Activated B cell treated with CpG ODN at 0.5 μM for 24 hours (primary cell): Measurements from ENCODE around the gene RNF144A. TPM values are rescaled to one million over a fixed set of nuclear protein-coding genes. Genes with fewer than 3 reads are reported as not detected.

ENCODE experiments used
- ATAC-seq: fragments of 200-7000 bp; cut with Tn5 transposase; one replicate; pipeline ENCODE4 v1.10.0; 2021; ENCODE audit warnings: low read depth, mild to moderate bottlenecking, moderate library complexity
- CTCF ChIA-PET: fragments of 350-600 bp; sonication (Branson Sonifier 250); formaldehyde crosslinking; loops from one replicate; lab custom pipeline; 2021; ENCODE audit warnings: antibody characterized with exemption; lab: Charles Lee
- POLR2A ChIA-PET: fragments of 350-600 bp; sonication (Branson Sonifier 250); formaldehyde crosslinking; loops from one replicate; lab custom pipeline; 2021; ENCODE audit warnings: antibody characterized with exemption; lab: Charles Lee
- DNase-seq: peaks from one replicate; pipeline ENCODE4 v3.0.0; 2022
- H3K27ac Mint-ChIP-seq: one replicate; pipeline ENCODE4 v1.8.0; 2020; ENCODE audit warnings: mixed read lengths
- H3K27me3 Mint-ChIP-seq: one replicate; pipeline ENCODE4 v1.8.0; 2021; ENCODE audit warnings: mixed read lengths
- H3K36me3 Mint-ChIP-seq: one replicate; pipeline ENCODE4 v1.8.0; 2021; ENCODE audit warnings: low read depth, mixed read lengths
- H3K4me1 Mint-ChIP-seq: one replicate; pipeline ENCODE4 v1.8.0; 2021; ENCODE audit warnings: mixed read lengths
- H3K4me3 Mint-ChIP-seq: one replicate; pipeline ENCODE4 v1.8.0; 2020; ENCODE audit warnings: mild to moderate bottlenecking, mixed read lengths
- H3K9me3 Mint-ChIP-seq: one replicate; pipeline ENCODE4 v1.8.0; 2020; ENCODE audit warnings: mixed read lengths
- intact Hi-C: fragments of 100-400 bp; cut with micrococcal nuclease; formaldehyde crosslinking; loops from one replicate; pipeline ENCODE4 v1.15.1; 2024
- total RNA-seq: library from RNA; stranded (reverse); gene quantifications from 2 replicates; pipeline ENCODE4 v1.2.3, GENCODE V29; 2022
- TF ChIP-seq, protein P1 (sequence below): fragments of 200-600 bp; IDR thresholded peaks from one replicate; pipeline ENCODE4 v1.8.0; 2022; ENCODE audit warnings: antibody characterized with exemption, mild to moderate bottlenecking

The RNF144A gene
- total RNA-seq, 1 donor from 2014 or later: 0.89 TPM

DNA sequence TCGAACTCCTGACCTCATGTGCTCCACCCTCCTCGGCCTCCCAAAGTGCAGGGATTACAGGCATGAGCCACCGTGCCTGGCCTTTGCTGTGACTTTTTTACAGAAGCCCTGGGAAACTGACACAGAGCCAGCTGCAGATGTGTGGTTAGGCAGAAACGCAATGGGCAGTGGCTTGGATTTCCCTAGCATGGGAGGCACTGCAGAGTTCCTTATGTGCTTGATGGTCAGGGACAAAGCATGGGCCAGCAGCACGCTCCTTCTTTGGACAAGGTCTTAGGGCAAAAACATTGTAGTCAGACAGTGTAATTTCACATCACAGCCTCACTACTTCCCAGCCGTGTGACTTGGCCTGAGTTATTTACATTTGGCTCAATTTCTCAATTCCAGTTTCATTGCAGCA, 153.9 kb downstream of the RNF144A start:
- CTCF ChIA-PET: no interaction called here

DNA sequence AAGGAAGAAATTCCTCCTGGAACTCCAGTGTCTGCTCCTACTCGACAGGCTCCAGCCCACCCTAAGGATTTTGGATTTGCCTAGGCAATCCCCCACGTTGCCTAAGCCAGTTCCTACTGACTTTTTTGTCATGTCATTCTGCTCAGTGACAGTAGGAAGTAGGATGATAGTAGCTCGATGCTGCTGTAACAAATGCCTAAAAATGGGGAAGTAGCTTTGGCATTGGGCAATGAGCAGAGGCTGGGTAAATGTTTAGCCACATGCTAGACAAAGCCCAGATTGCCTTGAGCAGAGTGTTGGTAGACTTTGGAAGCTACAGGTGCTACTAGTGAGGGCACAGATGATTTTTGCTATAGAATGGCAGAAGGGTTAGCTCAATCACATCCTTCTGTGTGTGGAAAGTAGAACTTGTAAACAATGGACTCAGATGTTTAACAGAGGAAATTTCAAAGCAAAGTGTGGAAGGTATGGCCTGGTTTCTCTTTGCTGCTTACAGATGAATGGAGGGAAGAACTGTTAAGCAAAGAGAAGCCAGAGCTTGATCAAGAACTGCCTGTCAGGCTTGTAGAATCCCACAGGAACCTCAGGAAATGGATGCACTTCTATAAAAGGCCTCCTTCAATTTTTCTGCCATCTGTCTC, 154.8 kb downstream of the RNF144A start:
- Mint-ChIP-seq H3K4me1 (no peaks in the 10 kb centered on the region), H3K4me3 (no peak overlapping the region), H3K9me3 (peaks cover 6% of the 10 kb centered on the region), H3K27me3 (peaks cover 9% of the 10 kb centered on the region), H3K27ac (no peak overlapping the region), H3K36me3 (no peaks in the 10 kb centered on the region)
- DNase-seq: no peak
- POLR2A ChIA-PET: no interaction called here
- ATAC-seq: no peak
- TF ChIP-seq, protein P1, sequence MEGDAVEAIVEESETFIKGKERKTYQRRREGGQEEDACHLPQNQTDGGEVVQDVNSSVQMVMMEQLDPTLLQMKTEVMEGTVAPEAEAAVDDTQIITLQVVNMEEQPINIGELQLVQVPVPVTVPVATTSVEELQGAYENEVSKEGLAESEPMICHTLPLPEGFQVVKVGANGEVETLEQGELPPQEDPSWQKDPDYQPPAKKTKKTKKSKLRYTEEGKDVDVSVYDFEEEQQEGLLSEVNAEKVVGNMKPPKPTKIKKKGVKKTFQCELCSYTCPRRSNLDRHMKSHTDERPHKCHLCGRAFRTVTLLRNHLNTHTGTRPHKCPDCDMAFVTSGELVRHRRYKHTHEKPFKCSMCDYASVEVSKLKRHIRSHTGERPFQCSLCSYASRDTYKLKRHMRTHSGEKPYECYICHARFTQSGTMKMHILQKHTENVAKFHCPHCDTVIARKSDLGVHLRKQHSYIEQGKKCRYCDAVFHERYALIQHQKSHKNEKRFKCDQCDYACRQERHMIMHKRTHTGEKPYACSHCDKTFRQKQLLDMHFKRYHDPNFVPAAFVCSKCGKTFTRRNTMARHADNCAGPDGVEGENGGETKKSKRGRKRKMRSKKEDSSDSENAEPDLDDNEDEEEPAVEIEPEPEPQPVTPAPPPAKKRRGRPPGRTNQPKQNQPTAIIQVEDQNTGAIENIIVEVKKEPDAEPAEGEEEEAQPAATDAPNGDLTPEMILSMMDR: no peak
- intact Hi-C loops: no loop called here
- CTCF ChIA-PET: interaction anchor here (0.6 kb wide), 1 partner anchor 27 kb away, joined by 4 read pairs; no protein-coding TSS in a partner anchor

More for the DNA sequence above, 153.9 kb downstream of the RNF144A start:
- POLR2A ChIA-PET: no interaction called here
- DNase-seq (no peak), ATAC-seq (no peak)
- Mint-ChIP-seq H3K4me3 (no peak overlapping the region), H3K27ac (no peak overlapping the region), H3K27me3 (peaks cover 8% of the 10 kb centered on the region), H3K36me3 (no peaks in the 10 kb centered on the region), H3K4me1 (no peaks in the 10 kb centered on the region), H3K9me3 (peaks cover 6% of the 10 kb centered on the region)
- TF ChIP-seq, protein P1: no peak
- intact Hi-C loops: no loop called here

DNA sequence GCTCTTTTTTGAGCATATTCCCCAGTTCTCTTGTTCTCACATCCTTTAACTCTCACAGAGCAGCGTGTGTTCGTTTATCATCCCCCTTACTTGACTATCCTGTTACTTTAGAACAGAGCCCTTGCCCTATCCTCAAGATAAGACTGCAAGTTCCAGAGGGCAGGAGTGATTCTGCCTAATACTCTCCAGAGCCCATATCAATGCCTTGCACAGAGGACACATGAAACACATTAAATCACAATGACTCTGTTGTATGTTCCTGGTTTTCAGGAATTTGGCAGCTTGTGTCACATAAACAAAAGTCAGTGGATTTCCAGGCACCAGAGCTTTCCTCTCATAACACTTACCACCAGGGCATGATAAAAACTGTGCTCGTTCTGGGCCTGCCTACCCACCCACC, 156.7 kb downstream of the RNF144A start:
- TF ChIP-seq, protein P1: no peak
- H3K27me3 Mint-ChIP-seq: peaks cover 6% of the 10 kb centered on the region
- intact Hi-C loops: no loop called here
- H3K36me3 Mint-ChIP-seq: no peaks in the 10 kb centered on the region
- DNase-seq (no peak), ATAC-seq (no peak)
- H3K4me3 Mint-ChIP-seq: no peak overlapping the region
- H3K4me1 Mint-ChIP-seq: no peaks in the 10 kb centered on the region
- ChIA-PET POLR2A (no interaction called here), CTCF (no interaction called here)
- peaks cover 6% of the 10 kb centered on the region for H3K9me3 Mint-ChIP-seq
- no peak overlapping the region for H3K27ac Mint-ChIP-seq

DNA sequence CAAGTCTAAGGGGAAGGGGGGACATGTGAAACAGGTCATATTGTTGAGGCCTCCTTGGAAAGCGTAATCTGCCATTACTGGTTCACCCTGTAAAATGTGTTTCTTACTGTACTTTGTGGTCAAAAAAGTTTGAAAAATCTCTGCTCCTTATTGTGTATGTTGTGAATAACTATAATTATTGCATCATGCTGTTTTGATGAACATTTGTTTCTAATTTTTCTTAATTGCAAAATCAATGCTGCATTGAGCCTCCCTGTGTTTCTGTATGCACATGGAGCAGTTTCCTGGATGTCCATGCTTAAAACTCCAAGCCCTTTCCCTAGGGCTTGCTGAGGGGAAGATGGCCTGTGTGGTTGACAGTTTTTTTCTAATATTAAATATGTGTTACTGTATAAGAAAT, 158.6 kb downstream of the RNF144A start:
- intact Hi-C loops: no loop called here
- ChIA-PET POLR2A (no interaction called here), CTCF (no interaction called here)
- Mint-ChIP-seq H3K36me3 (no peaks in the 10 kb centered on the region), H3K27ac (no peak overlapping the region), H3K4me3 (no peak overlapping the region), H3K4me1 (no peaks in the 10 kb centered on the region), H3K9me3 (peaks cover 6% of the 10 kb centered on the region), H3K27me3 (peaks cover 3% of the 10 kb centered on the region)
- TF ChIP-seq, protein P1: no peak
- DNase-seq: no peak
- no peak for ATAC-seq

DNA sequence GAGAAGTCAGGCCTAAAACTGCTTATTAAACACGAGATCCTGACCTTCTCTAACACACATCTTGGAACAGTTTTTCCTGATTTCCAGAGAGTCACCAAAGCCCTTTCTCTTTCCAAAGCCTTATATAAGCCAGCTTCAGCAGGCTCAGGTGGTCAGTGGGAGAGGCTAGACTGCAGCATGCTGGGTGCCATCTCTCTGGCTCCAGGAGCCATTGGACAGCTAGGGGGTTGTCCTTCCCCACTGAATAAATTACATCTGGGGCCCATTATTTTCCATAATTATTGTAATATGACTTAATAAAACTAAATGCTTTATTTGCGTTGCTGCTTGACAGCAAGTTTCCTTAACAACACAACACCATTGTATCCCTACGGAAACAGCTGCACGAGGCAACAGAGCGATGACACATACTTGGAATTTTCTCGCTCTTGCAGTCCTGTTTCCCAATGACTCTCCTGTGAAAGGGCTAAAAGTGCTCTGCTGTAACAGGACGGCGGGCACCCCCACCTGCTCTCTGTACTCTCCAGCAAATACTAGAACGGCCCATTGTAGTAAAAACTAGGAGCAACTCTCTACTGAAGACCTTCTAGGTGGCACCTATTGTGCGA, 160.6 kb downstream of the RNF144A start:
- TF ChIP-seq, protein P1: no peak
- no peaks in the 10 kb centered on the region for H3K36me3 Mint-ChIP-seq
- intact Hi-C loops: no loop called here
- DNase-seq (no peak), ATAC-seq (no peak)
- H3K9me3 Mint-ChIP-seq: no peaks in the 10 kb centered on the region
- H3K27ac Mint-ChIP-seq: no peak overlapping the region
- H3K4me1 Mint-ChIP-seq: no peaks in the 10 kb centered on the region
- ChIA-PET POLR2A (no interaction called here), CTCF (no interaction called here)
- no peak overlapping the region for H3K4me3 Mint-ChIP-seq
- peaks cover 3% of the 10 kb centered on the region for H3K27me3 Mint-ChIP-seq
